Left kidney (tissue), 2 donors: Measurements from ENCODE around the gene VSTM2B. TPM values are rescaled to one million over a fixed set of nuclear protein-coding genes. Genes with fewer than 3 reads are reported as not detected.

ENCODE experiments used
- DNase-seq: peaks from one replicate; pipeline ENCODE4 v3.0.0-alpha.2; 2013
- polyA plus RNA-seq: library from polyadenylated mRNA; unstranded; fragments of 120-200 nt; gene quantifications from one replicate; pipeline ENCODE4 v1.2.1, GENCODE V29; 2013; ENCODE audit not compliant: insufficient read length

VSTM2B gene
- polyA plus RNA-seq, 1 donor = 1.1 TPM

GRCh38 chr19:29593869-29594268 lies 68.1 kb downstream of the VSTM2B start:
- DNase-seq = no peak

DNA sequence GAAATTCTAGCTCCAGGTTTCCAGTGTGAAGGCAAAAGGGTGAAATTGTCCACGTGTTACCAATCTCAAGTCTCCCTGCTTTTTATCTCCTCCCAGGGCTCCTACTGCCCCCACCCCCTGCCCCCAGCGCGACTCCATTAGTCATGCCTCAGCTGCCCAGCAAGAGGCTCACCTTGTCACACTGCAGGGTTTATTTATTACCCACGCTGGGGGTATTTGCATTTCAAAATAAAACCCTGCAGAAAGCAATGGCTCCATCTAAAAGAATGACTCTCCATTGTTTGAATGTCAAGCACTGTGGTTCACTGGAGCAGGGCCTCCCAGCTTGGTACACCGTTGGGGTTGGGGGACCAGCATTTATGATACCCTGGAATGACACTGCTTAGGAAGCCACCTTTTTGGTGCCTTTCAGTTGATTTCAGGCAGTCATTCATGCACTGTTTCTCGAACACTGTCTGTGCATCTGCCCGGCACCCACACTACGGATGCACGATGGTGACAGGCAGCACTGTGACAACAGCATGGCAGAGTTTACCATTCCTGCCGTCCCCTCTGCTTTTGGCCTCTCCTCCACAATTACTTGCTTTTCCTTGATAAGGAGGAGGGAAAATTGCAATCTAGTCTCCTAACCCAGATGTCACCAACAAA lies 70.4 kb downstream of the VSTM2B start:
- DNase-seq = peak; percentile 47

- DNase-seq = peak; percentile 65
Measured at GRCh38 chr19:29596885-29597525, 71.2 kb downstream of the VSTM2B start.

DNA sequence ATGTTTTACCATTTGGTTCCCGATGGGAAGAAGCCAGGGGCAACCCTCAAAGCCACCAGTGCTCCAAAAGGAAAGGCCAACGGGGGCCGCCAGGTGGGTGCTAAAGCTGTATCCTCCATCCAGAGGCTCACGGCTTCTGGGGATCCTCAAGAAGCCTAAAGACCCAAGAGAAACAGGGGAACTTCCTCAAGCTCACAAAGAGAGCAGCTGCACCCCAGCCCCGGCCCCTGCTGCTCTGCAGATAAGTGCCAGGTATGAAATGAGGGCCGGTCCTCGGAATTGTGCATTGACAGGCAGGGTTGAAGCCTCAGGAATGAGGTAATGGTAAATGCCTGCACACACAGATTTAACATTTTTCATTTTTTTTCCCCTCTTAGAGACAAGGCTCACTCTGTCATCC lies 72.2 kb downstream of the VSTM2B start:
- no peak for DNase-seq

- no peak for DNase-seq
Measured at GRCh38 chr19:29598496-29598895, 72.7 kb downstream of the VSTM2B start.

GRCh38 chr19:29603308-29603707 lies 77.5 kb downstream of the VSTM2B start:
- DNase-seq = no peak

- DNase-seq = peak; percentile 97
Measured at GRCh38 chr19:29605653-29606419, 80.0 kb downstream of the VSTM2B start, which contains the start of gene POP4. Gene POP4, plus strand, starts transcription at chr19:29606283. Its CDS starts 36 bp downstream, at chr19:29606319.

DNA sequence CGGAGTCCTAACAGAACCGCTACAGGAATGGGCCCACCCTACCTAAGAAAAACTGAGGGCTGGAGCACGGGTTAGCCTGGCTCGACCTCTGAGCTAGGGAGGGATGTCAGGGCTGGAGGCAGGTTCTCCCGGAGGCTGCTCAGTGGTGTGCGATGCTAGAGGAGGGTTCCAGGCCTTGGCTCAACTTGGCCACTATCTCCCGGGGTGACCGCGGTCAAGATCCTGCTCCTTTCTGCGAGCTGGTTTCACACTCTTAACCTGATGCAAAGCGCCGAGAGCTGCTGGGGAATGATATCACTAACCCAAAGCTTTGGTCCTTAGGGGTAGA lies 80.6 kb downstream of the VSTM2B start:
- no peak for DNase-seq

- DNase-seq = no peak
Measured at GRCh38 chr19:29609636-29610035, 83.8 kb downstream of the VSTM2B start.

GRCh38 chr19:29610213-29610573 lies 84.4 kb downstream of the VSTM2B start:
- no peak for DNase-seq

GRCh38 chr19:29610574-29611271 lies 84.9 kb downstream of the VSTM2B start:
- peak; percentile 82 for DNase-seq

- DNase-seq = no peak
Measured at GRCh38 chr19:29612121-29612520, 86.3 kb downstream of the VSTM2B start.

DNA sequence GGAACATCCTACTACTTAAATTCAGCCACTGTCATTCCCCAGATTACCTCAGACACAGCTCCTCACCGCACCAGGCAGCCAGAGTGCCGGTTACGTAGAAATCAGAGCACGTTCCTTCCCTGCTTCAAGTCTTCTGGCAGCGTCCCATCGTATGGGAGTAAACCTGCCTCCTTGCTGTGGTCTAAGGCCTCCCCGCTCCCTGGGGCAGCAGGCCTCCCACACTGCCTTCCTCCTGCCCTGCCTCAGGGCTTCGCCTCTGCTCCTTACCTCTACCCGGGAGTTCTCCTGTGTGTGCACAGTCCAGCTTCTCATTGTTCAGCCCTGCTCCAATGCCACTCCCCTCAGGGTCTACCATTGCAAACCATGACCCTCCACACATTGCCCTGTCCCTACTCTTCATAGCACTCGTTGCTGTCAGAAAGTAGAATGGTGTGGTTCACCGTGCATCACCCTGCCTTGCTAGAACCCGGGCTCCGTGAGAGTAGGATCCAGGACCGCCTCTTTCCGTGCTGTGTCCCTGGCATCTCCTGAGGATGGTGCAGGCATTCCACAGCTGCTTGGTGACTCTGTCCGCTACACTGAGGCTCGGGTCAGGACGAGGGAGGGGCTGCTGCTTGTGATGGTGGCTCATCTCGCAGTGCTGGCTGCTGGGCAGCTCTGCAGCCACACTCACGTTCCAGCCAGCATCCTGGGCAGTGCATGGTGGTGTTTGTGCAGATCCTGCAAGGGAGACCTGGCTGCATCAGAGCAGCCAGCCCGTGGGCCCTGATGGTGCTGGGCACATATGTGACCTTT lies 87.2 kb downstream of the VSTM2B start:
- DNase-seq = no peak

GRCh38 chr19:29614046-29614445 lies 88.3 kb downstream of the VSTM2B start:
- DNase-seq = no peak

Other genes with a start within 250 kb of the VSTM2B start
- gene POP4, start 80.3 kb downstream of the VSTM2B start, polyA plus RNA-seq = 66.2 TPM
- gene PLEKHF1, start 139.5 kb downstream of the VSTM2B start, polyA plus RNA-seq = 1.2 TPM
- gene C19orf12, start 189.3 kb downstream of the VSTM2B start, polyA plus RNA-seq = 27.9 TPM